Osteoblast (primary cell): ENCODE measurements around the gene FBXO36. TPM values are rescaled to one million over a fixed set of nuclear protein-coding genes. Genes with fewer than 3 reads are reported as not detected.
A peak's percentile ranks its signal among the peaks of the same experiment; 100 is the strongest.
"Not testable (repeated sequence)": the region's sequence is repeated elsewhere in the genome, so short reads cannot be mapped to it uniquely, and the experiment has no call there.

Experiments used
- DNase-seq: peaks from one replicate; pipeline ENCODE4 v3.0.0; 2011; ENCODE audit warnings: low spot score, mixed read lengths; ENCODE audit not compliant: insufficient read length; ENCODE audit errors: missing footprints
- H2AFZ ChIP-seq: 2 replicates; pipeline ENCODE4 v1.6.0; 2011; ENCODE audit warnings: mild to moderate bottlenecking, low read length
- H3K27ac ChIP-seq: 2 replicates; pipeline ENCODE4 v1.5.1; 2011; ENCODE audit warnings: mild to moderate bottlenecking, low read depth, low read length, moderate library complexity
- H3K27me3 ChIP-seq: 2 replicates; pipeline ENCODE4 v1.6.0; 2012; ENCODE audit warnings: mild to moderate bottlenecking, control low read depth, inconsistent platforms, low read length, moderate library complexity; ENCODE audit not compliant: insufficient read depth
- H3K36me3 ChIP-seq: 2 replicates; pipeline ENCODE4 v1.5.1; 2011; ENCODE audit warnings: mild to moderate bottlenecking, low read length, control low read depth, moderate library complexity; ENCODE audit not compliant: insufficient read depth
- H3K4me1 ChIP-seq: 2 replicates; pipeline ENCODE4 v1.5.1; 2011; ENCODE audit warnings: mild to moderate bottlenecking, low read length, control low read depth, moderate library complexity; ENCODE audit not compliant: insufficient read depth
- H3K4me2 ChIP-seq: 2 replicates; pipeline ENCODE4 v1.6.0; 2011; ENCODE audit warnings: mild to moderate bottlenecking, low read length; ENCODE audit not compliant: insufficient read depth
- H3K4me3 ChIP-seq: fragments of 200-600 bp; sonication (generic); 3 replicates; pipeline ENCODE4 v1.5.1; 2012; ENCODE audit warnings: mild to moderate bottlenecking, low read length, inconsistent platforms; ENCODE audit not compliant: insufficient read depth
- H3K79me2 ChIP-seq: 2 replicates; pipeline ENCODE4 v1.6.0; 2012; ENCODE audit warnings: mild to moderate bottlenecking, low read length, control low read depth, inconsistent platforms; ENCODE audit not compliant: insufficient read depth
- H3K9me3 ChIP-seq: 2 replicates; pipeline ENCODE4 v1.5.1; 2011; ENCODE audit warnings: low read depth, low read length, control low read depth
- H4K20me1 ChIP-seq: 2 replicates; pipeline ENCODE4 v1.6.0; 2012; ENCODE audit warnings: mild to moderate bottlenecking, low read length, control low read depth; ENCODE audit not compliant: insufficient read depth
- total RNA-seq: library from RNA; depleted of rRNA; stranded (reverse); fragments of >200 nt; gene quantifications from 2 replicates; pipeline ENCODE4 v1.2.3, GENCODE V29; 2012
- TF ChIP-seq, protein P1 (sequence below): IDR thresholded peaks from 2 replicates; pipeline ENCODE4 v1.5.1; 2011; ENCODE audit warnings: mild to moderate bottlenecking, low read depth, low read length, moderate library complexity; ENCODE audit errors: extremely low read depth

Gene FBXO36
- total RNA-seq, 1 donor: 6.9 TPM

DNA sequence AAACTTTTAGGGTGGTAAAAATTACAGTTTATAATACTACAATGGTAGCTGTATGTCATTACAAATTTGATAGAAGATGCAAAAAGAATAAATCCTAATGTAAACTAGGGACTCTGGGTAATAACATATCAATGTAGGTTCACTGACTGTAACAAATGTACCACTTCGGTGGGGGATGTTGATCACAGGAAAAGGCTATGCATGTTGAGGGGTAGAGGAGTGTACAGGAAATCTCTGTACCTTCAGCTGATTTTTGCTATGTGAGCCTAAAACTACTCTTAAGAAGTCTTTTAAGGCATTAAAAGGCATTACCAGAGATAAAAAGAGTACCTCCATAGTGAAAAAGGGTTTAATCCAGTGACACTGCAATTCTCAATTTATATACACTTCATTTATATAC, 25.4 kb upstream of the FBXO36 start:
- Histone ChIP-seq H3K27ac (no peak overlapping the region), H3K9me3 (no peaks in the 10 kb centered on the region), H3K4me2 (no peak overlapping the region), H3K4me1 (peaks cover 3% of the 10 kb centered on the region), H3K4me3 (no peak overlapping the region), H3K36me3 (no peaks in the 10 kb centered on the region), H3K79me2 (peaks cover 98% of the 10 kb centered on the region), H3K27me3 (no peaks in the 10 kb centered on the region), H4K20me1 (peaks cover 62% of the 10 kb centered on the region), H2AFZ (no peak overlapping the region)
- TF ChIP-seq, protein P1, sequence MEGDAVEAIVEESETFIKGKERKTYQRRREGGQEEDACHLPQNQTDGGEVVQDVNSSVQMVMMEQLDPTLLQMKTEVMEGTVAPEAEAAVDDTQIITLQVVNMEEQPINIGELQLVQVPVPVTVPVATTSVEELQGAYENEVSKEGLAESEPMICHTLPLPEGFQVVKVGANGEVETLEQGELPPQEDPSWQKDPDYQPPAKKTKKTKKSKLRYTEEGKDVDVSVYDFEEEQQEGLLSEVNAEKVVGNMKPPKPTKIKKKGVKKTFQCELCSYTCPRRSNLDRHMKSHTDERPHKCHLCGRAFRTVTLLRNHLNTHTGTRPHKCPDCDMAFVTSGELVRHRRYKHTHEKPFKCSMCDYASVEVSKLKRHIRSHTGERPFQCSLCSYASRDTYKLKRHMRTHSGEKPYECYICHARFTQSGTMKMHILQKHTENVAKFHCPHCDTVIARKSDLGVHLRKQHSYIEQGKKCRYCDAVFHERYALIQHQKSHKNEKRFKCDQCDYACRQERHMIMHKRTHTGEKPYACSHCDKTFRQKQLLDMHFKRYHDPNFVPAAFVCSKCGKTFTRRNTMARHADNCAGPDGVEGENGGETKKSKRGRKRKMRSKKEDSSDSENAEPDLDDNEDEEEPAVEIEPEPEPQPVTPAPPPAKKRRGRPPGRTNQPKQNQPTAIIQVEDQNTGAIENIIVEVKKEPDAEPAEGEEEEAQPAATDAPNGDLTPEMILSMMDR: no peak
- DNase-seq: no peak

DNA sequence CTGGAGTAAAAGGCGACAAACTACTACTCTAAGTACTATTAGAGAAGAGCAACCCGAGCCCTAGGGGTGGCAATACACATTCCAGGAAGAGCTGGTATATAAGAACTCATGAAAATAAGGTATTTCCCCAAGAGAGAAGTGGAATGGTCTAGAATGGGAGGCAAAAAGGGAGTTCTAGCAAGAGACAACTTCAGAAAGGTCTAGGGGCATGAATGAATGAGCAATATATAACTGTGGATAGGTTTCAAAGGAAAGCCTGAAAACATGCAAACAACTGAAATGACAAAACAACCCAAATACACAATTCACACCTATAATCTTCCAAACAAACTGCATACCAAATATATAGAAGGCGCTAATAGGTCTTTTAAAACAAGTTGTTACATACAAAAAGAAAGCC, 22.7 kb upstream of the FBXO36 start:
- Histone ChIP-seq H3K4me3 (no peak overlapping the region), H2AFZ (no peak overlapping the region), H3K27me3 (no peaks in the 10 kb centered on the region), H3K4me2 (no peak overlapping the region), H3K9me3 (no peaks in the 10 kb centered on the region), H3K36me3 (peaks cover 6% of the 10 kb centered on the region), H3K79me2 (peaks cover 97% of the 10 kb centered on the region), H3K27ac (no peak overlapping the region), H4K20me1 (peaks cover 62% of the 10 kb centered on the region), H3K4me1 (peaks cover 8% of the 10 kb centered on the region)
- TF ChIP-seq, protein P1: no peak
- no peak for DNase-seq

DNA sequence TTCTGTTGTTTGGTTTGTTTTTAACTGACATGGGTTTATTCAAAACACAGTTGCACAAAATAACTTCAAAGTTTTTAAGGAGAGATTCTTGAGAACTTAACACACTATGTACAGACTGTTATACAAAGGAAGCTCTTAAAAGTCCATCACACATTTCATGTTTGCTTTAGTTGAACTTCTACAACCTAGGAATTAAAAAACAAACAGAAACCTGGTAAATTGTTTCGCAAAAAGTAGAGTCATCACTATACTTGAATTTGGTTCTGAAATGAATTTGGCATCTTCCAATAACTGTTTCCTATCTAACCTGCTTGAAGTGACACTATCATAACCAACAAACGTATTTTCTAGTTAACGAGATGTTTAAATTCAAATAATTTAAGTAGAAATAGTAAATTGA, 22.3 kb upstream of the FBXO36 start:
- no peaks in the 10 kb centered on the region for H3K9me3 ChIP-seq
- TF ChIP-seq, protein P1: no peak

DNA sequence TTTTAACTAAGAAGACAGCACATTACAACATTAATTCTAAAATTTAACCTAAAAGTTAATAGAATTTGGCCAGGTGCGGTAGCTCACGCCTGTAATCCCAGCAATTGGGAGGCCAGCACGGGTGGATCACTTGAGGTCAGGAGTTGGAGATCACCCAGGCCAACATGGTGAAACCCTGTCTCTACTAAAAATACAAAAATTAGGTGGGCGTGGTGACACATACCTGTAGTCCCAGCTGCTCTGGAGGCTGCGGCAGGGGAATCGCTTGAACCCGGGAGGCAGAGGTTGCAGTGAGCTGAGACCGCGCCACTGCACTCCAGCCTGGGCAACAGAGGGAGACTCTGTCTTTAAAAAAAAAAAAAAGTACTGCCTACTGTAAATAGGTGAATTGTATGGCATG, 21.8 kb upstream of the FBXO36 start:
- DNase-seq, H3K4me2 ChIP-seq, H3K4me1 ChIP-seq, H3K4me3 ChIP-seq, H3K27ac ChIP-seq, H3K27me3 ChIP-seq, H2AFZ ChIP-seq, H3K9me3 ChIP-seq, H3K36me3 ChIP-seq: not testable (repeated sequence)
- Histone ChIP-seq H4K20me1 (peaks cover 64% of the 10 kb centered on the region), H3K79me2 (peaks cover 98% of the 10 kb centered on the region)

More for the DNA sequence above, 22.3 kb upstream of the FBXO36 start:
- Histone ChIP-seq H3K36me3 (peaks cover 6% of the 10 kb centered on the region), H3K4me1 (peaks cover 8% of the 10 kb centered on the region), H3K4me3 (no peak overlapping the region), H4K20me1 (peaks cover 61% of the 10 kb centered on the region), H3K27me3 (no peaks in the 10 kb centered on the region), H2AFZ (no peak overlapping the region), H3K79me2 (peaks cover 97% of the 10 kb centered on the region), H3K27ac (no peak overlapping the region), H3K4me2 (no peak overlapping the region)
- no peak for DNase-seq

DNA sequence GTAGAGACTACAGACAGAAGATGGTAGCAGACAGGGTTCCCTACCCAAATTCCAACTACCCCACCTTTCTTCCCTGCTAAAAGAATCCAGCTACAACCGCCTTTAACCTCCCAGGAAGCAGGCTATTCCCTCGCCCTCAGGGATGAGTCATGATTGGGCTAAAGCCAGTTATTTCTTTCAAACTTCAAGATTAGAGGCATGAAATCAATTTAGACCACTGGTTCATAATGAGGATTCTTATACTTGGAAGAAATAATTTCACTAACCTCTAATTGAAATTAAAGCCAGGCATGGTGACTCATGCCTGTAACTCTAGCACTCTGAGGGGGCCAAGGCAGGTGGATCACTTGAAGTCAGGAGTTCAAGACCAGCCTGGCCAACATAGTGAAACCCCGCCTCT, 20.5 kb upstream of the FBXO36 start:
- Histone ChIP-seq H3K4me2 (peak overlapping the region; percentile 52), H3K36me3 (peaks cover 6% of the 10 kb centered on the region)

More for the DNA sequence above, 20.5 kb upstream of the FBXO36 start:
- H3K4me1 ChIP-seq: peaks cover 8% of the 10 kb centered on the region
- H3K27me3 ChIP-seq: no peaks in the 10 kb centered on the region
- no peak overlapping the region for H3K4me3 ChIP-seq
- DNase-seq: peak; percentile 60
- H3K9me3 ChIP-seq: no peaks in the 10 kb centered on the region
- peaks cover 59% of the 10 kb centered on the region for H4K20me1 ChIP-seq
- H2AFZ ChIP-seq: no peak overlapping the region
- peaks cover 97% of the 10 kb centered on the region for H3K79me2 ChIP-seq
- H3K27ac ChIP-seq: peak overlapping the region; percentile 73
- TF ChIP-seq, protein P1: no peak
